ENCODE results near the gene AKR1C4.

DNA sequence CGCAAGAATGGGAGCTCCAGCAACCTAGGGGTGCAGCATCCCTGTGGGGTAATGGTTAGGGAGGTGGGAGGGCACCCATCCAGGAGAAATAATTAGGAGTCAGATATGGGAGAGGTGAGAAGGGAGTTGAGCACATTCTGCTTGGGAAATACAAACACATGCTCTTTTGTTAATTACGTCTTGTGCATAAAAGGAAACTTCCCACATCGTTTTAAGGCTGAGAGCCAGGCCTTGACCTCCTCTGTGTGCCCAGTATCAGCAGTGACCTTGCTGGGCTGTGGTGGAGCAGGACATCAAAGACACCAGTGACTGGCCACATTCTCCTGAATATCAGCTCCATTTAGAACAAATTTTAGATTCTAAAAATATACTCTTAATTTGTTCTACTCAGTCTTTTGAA, 22.6 kb downstream of the AKR1C4 start:
- TF ChIP-seq CTCF (conservative IDR thresholded peaks at IDR 0.05; ENCODE audit: low read length) (no peak), EZH2phosphoT487 (IDR thresholded peaks at IDR 0.05; ENCODE audit: borderline replicate concordance) (no peak)
